Stomach smooth muscle (tissue), 2 donors: Measurements from ENCODE around the gene IL12RB2.
"Not testable (repeated sequence)": the region's sequence is repeated elsewhere in the genome, so short reads cannot be mapped to it uniquely, and the experiment has no call there.

Source experiments
- H3K27ac ChIP-seq: one replicate; pipeline ENCODE4 v1.7.0; 2013; ENCODE audit warnings: mild to moderate bottlenecking, low read length, inconsistent platforms
- H3K27me3 ChIP-seq, 2 donors: one replicate each; pipeline ENCODE4 v1.7.0; 2013; ENCODE audit warnings: low read length in 2 of 2; ENCODE audit not compliant: insufficient read depth in 2 of 2, control insufficient read depth in 1 of 2
- H3K36me3 ChIP-seq, 2 donors: one replicate each; pipeline ENCODE4 v1.7.0; 2013; ENCODE audit warnings: low read length in 2 of 2; ENCODE audit not compliant: control insufficient read depth in 2 of 2, insufficient read depth in 2 of 2
- H3K4me1 ChIP-seq: one replicate; pipeline ENCODE4 v1.7.0; 2013; ENCODE audit warnings: low read length; ENCODE audit not compliant: control insufficient read depth, insufficient read depth
- H3K4me3 ChIP-seq, 2 donors: one replicate each; pipeline ENCODE4 v1.7.0; 2013; ENCODE audit warnings: low read length in 2 of 2
- H3K9ac ChIP-seq, 2 donors: one replicate each; pipeline ENCODE4 v1.7.0; 2013; ENCODE audit warnings: low read length in 2 of 2, mild to moderate bottlenecking in 1 of 2
- H3K9me3 ChIP-seq, 2 donors: one replicate each; pipeline ENCODE4 v1.7.0; 2013; ENCODE audit warnings: low read length in 2 of 2; ENCODE audit not compliant: control insufficient read depth in 2 of 2
- donor health status: healthy.
- donor health status: Pancreatic carcinoma.

The IL12RB2 gene

GRCh38 chr1:67399199-67399993 is 91.7 kb downstream of the IL12RB2 start:
- H3K27ac ChIP-seq = no peak overlapping the region
- no peak overlapping the region for H3K9ac ChIP-seq
- no peaks in the 10 kb centered on the region for H3K27me3 ChIP-seq
- no peak overlapping the region for H3K4me3 ChIP-seq
- H3K4me1 ChIP-seq = no peaks in the 10 kb centered on the region
- H3K9me3 ChIP-seq = no peaks in the 10 kb centered on the region
- peaks cover 0 to 3% of the 10 kb centered on the region in 2 donors for H3K36me3 ChIP-seq

- H3K27me3 ChIP-seq, H3K27ac ChIP-seq, H3K4me1 ChIP-seq, H3K36me3 ChIP-seq, H3K4me3 ChIP-seq, H3K9me3 ChIP-seq, H3K9ac ChIP-seq: not testable (repeated sequence)
Measured at GRCh38 chr1:67400029-67400786, 92.5 kb downstream of the IL12RB2 start.

- H3K9me3 ChIP-seq = no peaks in the 10 kb centered on the region
- no peaks in the 10 kb centered on the region for H3K4me1 ChIP-seq
- no peak overlapping the region for H3K9ac ChIP-seq
- H3K36me3 ChIP-seq = peaks cover 0 to 2% of the 10 kb centered on the region in 2 donors
- no peaks in the 10 kb centered on the region for H3K27me3 ChIP-seq
- H3K4me3 ChIP-seq = no peak overlapping the region
- H3K27ac ChIP-seq = no peak overlapping the region
Measured at GRCh38 chr1:67401443-67401842, 93.8 kb downstream of the IL12RB2 start.

- Histone ChIP-seq H3K27ac (no peak overlapping the region), H3K4me1 (no peaks in the 10 kb centered on the region), H3K9ac (no peak overlapping the region)
Measured at GRCh38 chr1:67404212-67404620, 96.5 kb downstream of the IL12RB2 start.

GRCh38 chr1:67405473-67406245 is 98.0 kb downstream of the IL12RB2 start:
- H3K9ac ChIP-seq = no peak overlapping the region
- H3K27me3 ChIP-seq = no peaks in the 10 kb centered on the region
- H3K27ac ChIP-seq = no peak overlapping the region
- H3K4me3 ChIP-seq = no peak overlapping the region
- H3K9me3 ChIP-seq = no peaks in the 10 kb centered on the region
- no peaks in the 10 kb centered on the region for H3K4me1 ChIP-seq
- H3K36me3 ChIP-seq = peaks cover 2 to 14% of the 10 kb centered on the region in 2 donors

More at GRCh38 chr1:67404212-67404620, 96.5 kb downstream of the IL12RB2 start:
- Histone ChIP-seq H3K9me3 (no peaks in the 10 kb centered on the region), H3K36me3 (peaks cover under 1 to 2% of the 10 kb centered on the region in 2 donors), H3K27me3 (no peaks in the 10 kb centered on the region), H3K4me3 (no peak overlapping the region)

GRCh38 chr1:67407498-67407897 is 99.8 kb downstream of the IL12RB2 start:
- no peaks in the 10 kb centered on the region for H3K4me1 ChIP-seq
- no peak overlapping the region for H3K9ac ChIP-seq
- H3K27ac ChIP-seq = no peak overlapping the region
- peaks cover 2 to 20% of the 10 kb centered on the region in 2 donors for H3K36me3 ChIP-seq
- H3K4me3 ChIP-seq = no peak overlapping the region
- H3K27me3 ChIP-seq = no peaks in the 10 kb centered on the region
- H3K9me3 ChIP-seq = no peaks in the 10 kb centered on the region

GRCh38 chr1:67408148-67408547 is 100.5 kb downstream of the IL12RB2 start:
- Histone ChIP-seq H3K36me3 (peaks cover 4 to 20% of the 10 kb centered on the region in 2 donors), H3K27me3 (no peaks in the 10 kb centered on the region), H3K4me1 (no peaks in the 10 kb centered on the region), H3K27ac (no peak overlapping the region), H3K9me3 (no peaks in the 10 kb centered on the region), H3K9ac (no peak overlapping the region), H3K4me3 (no peak overlapping the region)

GRCh38 chr1:67413101-67413500 is 105.4 kb downstream of the IL12RB2 start:
- not testable (repeated sequence) for H3K4me1 ChIP-seq, H3K4me3 ChIP-seq, H3K27me3 ChIP-seq, H3K9me3 ChIP-seq, H3K9ac ChIP-seq, H3K27ac ChIP-seq
- H3K36me3 ChIP-seq = peaks cover 29 to 39% of the 10 kb centered on the region in 2 donors

GRCh38 chr1:67414574-67414973 is 106.9 kb downstream of the IL12RB2 start:
- no peaks in the 10 kb centered on the region for H3K4me1 ChIP-seq
- H3K4me3 ChIP-seq = no peak overlapping the region
- H3K36me3 ChIP-seq = peaks cover 33 to 40% of the 10 kb centered on the region in 2 donors
- H3K27me3 ChIP-seq = no peaks in the 10 kb centered on the region
- no peak overlapping the region for H3K27ac ChIP-seq
- no peaks in the 10 kb centered on the region for H3K9me3 ChIP-seq
- no peak overlapping the region for H3K9ac ChIP-seq

- no peak overlapping the region for H3K27ac ChIP-seq
- H3K9me3 ChIP-seq = no peaks in the 10 kb centered on the region
- no peak overlapping the region for H3K4me3 ChIP-seq
- H3K27me3 ChIP-seq = no peaks in the 10 kb centered on the region
- H3K36me3 ChIP-seq = peaks cover 33 to 35% of the 10 kb centered on the region in 2 donors
- no peak overlapping the region for H3K9ac ChIP-seq
- no peaks in the 10 kb centered on the region for H3K4me1 ChIP-seq
Measured at GRCh38 chr1:67415041-67415440, 107.4 kb downstream of the IL12RB2 start.
